ENCODE data around the gene SFTPB.
"Not testable (repeated sequence)": the region's sequence is repeated elsewhere in the genome, so short reads cannot be mapped to it uniquely, and the experiment has no call there.

The SFTPB gene

GRCh38 chr2:85668009-85668856 is at the start of gene SFTPB:
SFTPB (minus strand) TSS chr2:85668199; CDS start chr2:85668183, 16 bp downstream.
- DNase-seq (ENCODE audit: low read depth, low spot score), result no peak

DNA sequence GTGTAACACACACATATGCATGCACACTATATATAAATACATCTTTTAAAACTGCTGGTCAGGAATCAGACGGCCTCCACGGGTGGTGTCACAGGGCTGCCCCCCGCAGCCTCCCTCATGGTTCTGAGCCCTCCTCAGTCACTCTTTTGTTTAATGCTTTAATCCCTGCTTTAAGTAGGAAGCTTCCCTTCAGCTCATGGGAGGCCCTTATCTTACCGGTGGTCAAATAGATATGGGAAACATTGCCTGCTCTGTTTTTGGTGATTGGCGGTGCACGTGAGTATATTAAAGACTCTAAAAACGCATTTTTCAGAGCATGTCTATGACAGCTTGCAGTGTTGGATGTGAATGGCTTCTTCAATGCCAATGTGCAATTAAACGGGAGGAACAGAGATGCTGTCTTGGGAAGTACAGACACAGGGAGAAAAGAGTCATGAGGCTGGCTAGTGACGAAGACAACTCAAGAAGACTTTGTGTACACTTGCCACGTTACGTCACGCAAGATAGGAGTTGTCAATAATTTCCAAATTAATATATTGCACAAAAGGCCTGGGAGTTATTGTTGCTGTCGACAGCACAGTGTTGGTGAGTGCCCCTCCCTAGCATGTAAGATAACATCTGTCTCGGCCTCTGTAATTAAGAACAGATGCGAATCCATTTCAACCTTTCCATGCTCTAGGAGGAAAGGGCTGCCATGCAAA is 49.5 kb upstream of the SFTPB start:
- DNase-seq (ENCODE audit: low read depth, low spot score), result no peak

DNA sequence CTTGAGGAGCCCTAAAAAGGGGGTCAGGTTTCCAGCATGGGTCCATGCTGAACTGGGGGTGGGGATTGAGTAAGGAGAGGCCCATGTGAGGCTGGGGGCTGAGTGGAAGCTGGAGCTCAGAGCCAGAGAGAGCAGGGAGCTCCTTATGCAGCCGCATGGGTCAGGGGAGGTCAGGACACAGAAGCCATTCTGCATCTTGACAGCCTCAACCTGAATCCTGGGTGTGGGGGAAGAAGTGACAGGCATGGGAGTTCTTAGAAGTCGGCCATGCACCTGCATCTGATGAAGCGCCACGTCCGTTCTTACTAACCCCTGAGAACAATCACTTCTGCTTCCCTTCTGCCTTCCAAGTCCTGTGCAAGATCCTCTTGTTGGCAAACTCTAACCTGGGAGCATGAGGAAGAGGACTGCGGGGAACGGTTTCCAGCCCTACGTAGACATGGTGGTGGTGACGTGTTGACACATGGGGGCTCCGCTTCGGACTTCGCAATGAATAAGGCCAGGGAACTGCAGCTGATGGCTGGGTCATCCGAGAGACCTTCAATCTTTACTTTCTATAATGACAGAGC is 48.4 kb upstream of the SFTPB start:
- DNase-seq (ENCODE audit: low read depth, low spot score), result no peak

DNA sequence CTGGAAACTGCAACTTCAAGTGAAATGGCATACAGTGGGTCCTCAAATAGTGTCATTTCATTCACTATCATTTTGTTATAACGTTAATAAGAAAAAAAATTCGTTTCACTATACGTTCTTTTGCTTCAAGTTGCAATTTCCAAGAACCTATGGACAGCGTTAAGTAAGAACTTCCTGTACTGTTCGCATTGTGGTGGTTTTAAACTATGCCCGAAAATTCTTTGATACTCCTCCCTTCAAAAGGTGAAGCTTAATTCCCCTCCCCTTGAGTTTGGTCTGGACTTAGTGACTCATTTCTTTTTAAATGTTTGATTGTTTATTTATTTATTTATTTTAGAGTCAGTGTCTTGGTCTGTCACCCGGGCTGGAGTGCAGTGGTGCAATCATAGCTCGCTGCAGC is 46.8 kb upstream of the SFTPB start:
- no peak for DNase-seq (ENCODE audit: low read depth, low spot score)

DNA sequence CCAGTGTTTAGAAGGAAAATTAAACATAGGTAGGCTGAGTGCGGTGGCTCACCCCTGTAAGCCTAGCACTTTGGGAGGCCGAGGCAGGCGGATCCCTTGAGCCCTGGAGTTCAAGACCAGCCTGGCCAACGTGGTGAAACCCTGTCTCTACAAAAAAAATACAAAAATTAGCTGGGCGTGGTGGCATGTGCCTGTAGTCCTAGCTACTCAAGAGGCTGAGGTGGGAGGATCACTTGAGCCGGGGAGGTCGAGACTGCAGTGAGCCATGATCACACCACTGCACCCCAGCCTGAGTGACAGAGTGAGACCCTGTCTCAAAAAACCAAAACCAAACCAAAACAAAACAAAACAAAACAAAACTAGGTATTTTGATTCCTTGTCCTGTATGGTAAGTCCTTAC is 46.4 kb upstream of the SFTPB start:
- not testable (repeated sequence) for DNase-seq (ENCODE audit: low read depth, low spot score)

GRCh38 chr2:85713836-85714235 is 45.8 kb upstream of the SFTPB start:
- no peak for DNase-seq (ENCODE audit: low read depth, low spot score)

DNA sequence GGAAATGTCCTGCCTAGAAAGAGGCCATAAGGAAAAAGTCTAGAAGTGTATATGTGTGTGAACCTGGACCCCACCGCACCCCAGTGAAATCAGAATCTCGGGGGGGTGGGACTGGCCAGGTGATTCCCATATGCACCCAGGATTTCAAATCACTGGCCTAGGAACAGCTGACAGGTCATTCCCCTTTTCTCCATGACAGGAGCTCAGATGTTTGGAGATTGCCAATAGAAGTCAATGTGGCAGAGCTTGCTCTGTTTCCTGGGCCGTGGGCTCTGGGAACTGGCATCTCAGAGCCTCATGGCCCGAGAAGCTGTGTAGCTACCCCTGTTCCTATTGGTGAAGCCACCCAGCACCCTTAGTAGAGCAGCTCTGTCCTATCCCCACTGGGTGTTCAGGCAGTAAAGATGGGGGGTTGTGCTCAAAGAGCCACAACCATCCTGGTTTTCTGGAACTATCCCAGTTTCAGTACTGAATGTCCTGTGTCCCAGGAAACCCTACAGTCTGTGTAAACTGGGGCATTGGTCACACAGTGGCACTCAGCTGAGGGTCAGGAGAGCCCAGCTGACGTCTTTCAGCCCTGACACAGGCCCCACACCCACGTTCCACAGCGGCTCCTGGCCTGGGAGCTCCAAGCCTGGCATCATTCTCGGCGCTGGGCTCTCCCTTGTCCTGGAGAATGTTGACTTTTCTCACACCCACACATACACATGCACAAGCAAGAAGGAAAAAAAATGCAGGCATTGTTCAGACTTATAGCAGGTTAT is 45.0 kb upstream of the SFTPB start:
- no peak for DNase-seq (ENCODE audit: low read depth, low spot score)

DNA sequence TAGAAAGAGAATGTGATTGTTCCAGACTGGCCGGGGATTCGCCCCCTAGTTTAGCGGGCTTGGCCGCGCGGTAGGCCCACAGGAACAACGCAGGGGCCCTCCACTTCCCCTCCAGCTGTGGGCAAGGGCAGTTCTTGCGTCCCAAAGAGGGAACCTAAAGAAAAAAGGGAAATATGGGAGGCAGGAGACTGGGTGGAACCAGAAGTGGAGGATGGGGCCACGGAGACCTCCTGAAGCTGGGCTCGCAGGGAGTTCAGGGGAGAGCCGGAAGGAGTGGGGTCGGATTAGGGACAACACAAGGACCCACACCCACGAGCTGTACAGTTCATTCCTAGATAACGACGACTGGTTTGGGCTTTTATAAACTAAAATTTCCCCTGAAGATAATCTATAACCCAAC is 44.3 kb upstream of the SFTPB start:
- DNase-seq (ENCODE audit: low read depth, low spot score), result no peak

GRCh38 chr2:85711578-85712060 is 43.6 kb upstream of the SFTPB start:
- DNase-seq (ENCODE audit: low read depth, low spot score), result no peak

GRCh38 chr2:85710687-85711577 is 42.9 kb upstream of the SFTPB start:
- no peak for DNase-seq (ENCODE audit: low read depth, low spot score)

- DNase-seq (ENCODE audit: low read depth, low spot score), result no peak
Measured at GRCh38 chr2:85709401-85709811, 41.4 kb upstream of the SFTPB start.

- no peak for DNase-seq (ENCODE audit: low read depth, low spot score)
Measured at GRCh38 chr2:85708641-85709040, 40.6 kb upstream of the SFTPB start.

- DNase-seq (ENCODE audit: low read depth, low spot score), result peak; percentile 53
Measured at GRCh38 chr2:85707304-85707703, 39.3 kb upstream of the SFTPB start.

GRCh38 chr2:85706599-85707296 is 38.7 kb upstream of the SFTPB start:
- DNase-seq (ENCODE audit: low read depth, low spot score), result no peak

GRCh38 chr2:85706063-85706462 is 38.1 kb upstream of the SFTPB start:
- DNase-seq (ENCODE audit: low read depth, low spot score), result no peak

GRCh38 chr2:85705680-85706039 is 37.7 kb upstream of the SFTPB start:
- no peak for DNase-seq (ENCODE audit: low read depth, low spot score)

DNA sequence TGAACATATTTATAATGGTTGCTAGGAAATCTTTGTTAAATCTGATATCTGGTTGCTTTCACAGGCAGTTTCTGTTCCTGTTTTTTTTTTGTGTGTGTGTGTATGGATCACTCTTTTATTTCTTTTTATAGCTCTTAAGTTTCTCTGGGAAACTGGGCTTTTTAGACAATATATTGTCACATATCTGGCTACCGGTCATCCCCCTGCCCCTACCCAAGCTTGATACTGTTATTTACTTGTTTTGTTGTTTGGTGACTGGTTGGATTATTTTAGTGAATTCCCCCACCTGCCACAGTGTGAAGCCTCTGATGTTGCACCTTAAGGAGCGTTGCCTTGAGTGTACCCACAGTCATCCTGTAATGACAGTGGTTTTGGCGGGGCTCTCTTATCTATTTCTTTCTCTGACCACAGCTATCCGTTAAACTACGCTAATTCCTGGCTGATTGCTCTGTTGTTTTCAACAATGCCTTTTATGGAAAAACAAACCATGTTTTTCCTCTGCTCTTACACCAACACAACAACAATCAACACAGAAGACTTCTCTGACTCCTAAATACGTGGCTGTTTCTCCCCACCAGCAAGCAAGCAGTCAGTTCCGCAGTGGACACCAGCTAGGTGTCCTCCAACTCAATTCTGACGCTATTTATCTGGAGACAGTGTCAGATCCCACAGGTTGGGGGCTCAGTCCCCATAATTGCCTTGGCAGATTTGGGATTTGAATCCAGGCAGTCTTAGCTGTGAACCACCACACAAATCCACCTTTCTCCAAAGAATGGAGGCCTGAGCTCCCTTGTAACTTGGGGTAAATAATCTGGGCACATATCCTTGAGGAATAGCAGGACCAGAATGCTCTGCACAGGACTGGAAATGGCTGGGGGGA is 37.0 kb upstream of the SFTPB start:
- DNase-seq (ENCODE audit: low read depth, low spot score), result no peak

DNA sequence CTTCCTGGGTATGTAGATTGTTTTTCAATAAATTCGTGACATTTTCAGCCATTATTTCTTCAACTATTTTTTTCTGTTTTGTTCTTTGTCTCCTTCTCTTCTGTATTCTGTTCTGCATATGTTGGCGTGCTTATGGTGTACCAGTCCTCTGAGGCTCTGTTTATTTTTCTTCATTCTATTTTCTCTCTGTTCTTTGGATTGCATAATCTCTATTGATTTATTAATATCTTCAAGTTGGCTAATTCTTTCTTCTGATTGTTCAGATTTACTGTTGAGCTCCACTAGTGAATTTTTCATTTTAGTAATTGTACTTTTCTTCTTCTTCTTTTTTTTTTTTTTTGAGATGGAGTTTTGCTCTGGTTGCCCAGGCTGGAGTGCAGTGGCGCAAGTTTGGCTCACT is 36.0 kb upstream of the SFTPB start:
- no peak for DNase-seq (ENCODE audit: low read depth, low spot score)

DNA sequence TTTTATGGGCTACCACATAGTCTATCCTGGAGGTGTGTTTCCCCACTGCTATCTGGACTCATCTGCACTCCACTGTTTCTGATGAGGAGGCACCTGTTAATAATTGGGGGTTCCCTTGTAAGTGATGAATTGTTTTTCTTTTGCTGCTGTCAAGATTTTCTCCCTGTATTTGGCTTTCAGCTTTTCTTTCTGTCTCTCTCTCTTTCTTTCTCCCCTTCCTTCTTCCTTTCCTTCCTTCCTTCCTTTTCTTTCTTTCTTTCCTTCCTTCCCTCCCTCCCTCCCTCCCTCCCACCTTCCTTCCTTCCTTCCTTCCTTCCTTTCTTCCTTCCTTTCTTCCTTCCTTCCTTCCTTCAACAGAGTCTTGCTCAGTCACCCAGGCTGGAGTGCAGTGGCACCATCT is 35.3 kb upstream of the SFTPB start:
- no peak for DNase-seq (ENCODE audit: low read depth, low spot score)
